Endothelial cell of umbilical vein (primary cell): ENCODE measurements around the gene ADGRB2. TPM values are rescaled to one million over a fixed set of nuclear protein-coding genes. Genes with fewer than 3 reads are reported as not detected.

Experiments
- BruUV-seq: library from RNA; stranded (reverse); fragments of 400-500 nt; replicated peaks from 2 replicates; lab custom pipeline; 2021; lab: Mats Ljungman, UMichigan
- CTCF ChIA-PET: fragments of 300-600, 350-600 bp; sonication (Branson Sonifier 250); formaldehyde crosslinking; loops from one replicate; lab custom pipeline; 2021; ENCODE audit warnings: antibody characterized with exemption, inconsistent platforms; lab: Charles Lee
- POLR2A ChIA-PET: fragments of 300-600, 350-600 bp; sonication (Branson Sonifier 250); formaldehyde crosslinking; loops from one replicate; lab custom pipeline; 2021; ENCODE audit warnings: antibody characterized with exemption, inconsistent platforms; lab: Charles Lee
- DNase-seq: peaks from one replicate; pipeline ENCODE4 v3.0.0-alpha.2; 2011; ENCODE audit warnings: low read depth, low spot score
- FAIRE-seq: peaks from 2 replicates; lab custom pipeline; 2011; peaks lifted over from hg19 to GRCh38; lab: Jason Lieb, UNC
- H2AFZ ChIP-seq: 2 replicates; pipeline ENCODE4 v1.6.0; 2012; ENCODE audit warnings: low read depth, low read length, control low read depth, inconsistent platforms
- H3K27ac ChIP-seq: 2 replicates; pipeline ENCODE4 v1.5.1; 2011; ENCODE audit warnings: low read depth, mild to moderate bottlenecking, control low read depth, low read length, moderate library complexity; ENCODE audit not compliant: insufficient read depth
- H3K27me3 ChIP-seq, 2 experiments: 2 replicates each; pipeline versions ENCODE4 v1.6.0 to v1.6.1; 2011; ENCODE audit warnings: low read length in 2 of 2, mixed read lengths in 1 of 2; ENCODE audit not compliant: control insufficient read depth in 2 of 2, insufficient read depth in 2 of 2
- H3K36me3 ChIP-seq, 2 experiments: 2 replicates in 1 of 2; 3 replicates in 1 of 2; pipeline ENCODE4 v1.5.1; 2011; ENCODE audit warnings: low read length in 2 of 2, mild to moderate bottlenecking in 1 of 2, moderate library complexity in 1 of 2; ENCODE audit not compliant: control insufficient read depth in 2 of 2, insufficient read depth in 2 of 2; ENCODE audit errors: extremely low read depth in 1 of 2
- H3K4me1 ChIP-seq: 3 replicates; pipeline ENCODE4 v1.5.1; 2011; ENCODE audit warnings: mild to moderate bottlenecking, low read length; ENCODE audit not compliant: control insufficient read depth, insufficient read depth; ENCODE audit errors: extremely low read depth
- H3K4me2 ChIP-seq: 2 replicates; pipeline ENCODE4 v1.6.1; 2011; ENCODE audit warnings: low read length, control low read depth, mixed read lengths; ENCODE audit not compliant: insufficient read depth
- H3K4me3 ChIP-seq, 3 experiments: fragments of 200-600 bp in 1 of 3; sonication (generic), shearing (Covaris generic) in 1 of 3; replicated peaks in 1 of 3; 2 replicates each; pipeline ENCODE4 v1.5.1; 2011 to 2016; ENCODE audit warnings: control low read depth in 3 of 3, low read length in 3 of 3, mild to moderate bottlenecking in 2 of 3, inconsistent platforms in 1 of 3, low read depth in 1 of 3, moderate library complexity in 1 of 3; ENCODE audit not compliant: insufficient read depth in 1 of 3
- H3K79me2 ChIP-seq: 2 replicates; pipeline ENCODE4 v1.6.0; 2012; ENCODE audit warnings: low read length, inconsistent platforms; ENCODE audit not compliant: control insufficient read depth, insufficient read depth
- H3K9ac ChIP-seq: replicated peaks from 2 replicates; pipeline ENCODE3; 2011; ENCODE audit warnings: low read length, control low read depth; ENCODE audit not compliant: insufficient read depth; ENCODE audit errors: extremely low read depth
- H3K9me1 ChIP-seq: replicated peaks from 3 replicates; pipeline ENCODE4 v1.6.0; 2011; ENCODE audit warnings: mild to moderate bottlenecking, low read length; ENCODE audit not compliant: control insufficient read depth, insufficient read depth; ENCODE audit errors: extremely low read depth
- H3K9me3 ChIP-seq: replicated peaks from 2 replicates; pipeline ENCODE4 v1.5.1; 2012; ENCODE audit warnings: low read length, inconsistent platforms; ENCODE audit not compliant: control insufficient read depth, insufficient read depth
- H4K20me1 ChIP-seq: replicated peaks from 2 replicates; pipeline ENCODE3; 2011; ENCODE audit warnings: mild to moderate bottlenecking, low read length; ENCODE audit not compliant: control insufficient read depth, insufficient read depth; ENCODE audit errors: extremely low read depth
- CTCF ChIP-seq, 2 donors: IDR thresholded peaks; 1 replicate in 1 of 2; 2 replicates in 1 of 2; pipeline ENCODE4 v1.5.1; 2011; ENCODE audit warnings: low read length in 2 of 2, mild to moderate bottlenecking in 2 of 2, moderate library complexity in 2 of 2, control low read depth in 1 of 2, inconsistent platforms in 1 of 2, low read depth in 1 of 2; ENCODE audit not compliant: insufficient read depth in 1 of 2; ENCODE audit errors: extremely low read depth in 1 of 2
- EZH2 ChIP-seq: IDR thresholded peaks from 2 replicates; pipeline ENCODE4 v1.6.1; 2012; ENCODE audit warnings: borderline replicate concordance, low read depth, mild to moderate bottlenecking, moderate library complexity, low read length, inconsistent platforms; ENCODE audit not compliant: severe bottlenecking
- dilution Hi-C: fragments of 300-500 bp; cut with MboI; formaldehyde crosslinking; loops from one replicate; pipeline ENCODE4 v1.15.0; 2019; ENCODE audit warnings: low sequenced_read_pairs; ENCODE audit not compliant: extremely low pct_ligation_motif_present
- intact Hi-C: fragments of 100-400 bp; cut with micrococcal nuclease; formaldehyde crosslinking; loops from one replicate; pipeline ENCODE4 v1.10.0; 2022
- polyA plus RNA-seq, 4 experiments: library from polyadenylated mRNA; depleted of rRNA in 3 of 4; stranded (reverse) in 3 of 4; unstranded in 1 of 4; fragments of >200 nt; gene quantifications; 2 replicates each; pipeline versions ENCODE4 v1.2.1 to v1.2.3, GENCODE V29; 2011 to 2012; ENCODE audit warnings: missing spikeins in 1 of 4
- total RNA-seq: library from RNA; stranded (reverse); gene quantifications from 2 replicates; pipeline ENCODE4 v1.2.3, GENCODE V29; 2021

The ADGRB2 gene
- total and polyA plus RNA-seq, 2 donors (not counting 3 experiments of a cell fraction or from before 2014, with no cell fraction given) = 1.3 to 1.5 TPM

GRCh38 chr1:31705080-31705866 lies 58.9 kb downstream of the ADGRB2 start:
- Histone ChIP-seq H3K9ac (no peak overlapping the region), H2AFZ (no peak overlapping the region), H3K9me1 (no peaks in the 10 kb centered on the region), H3K4me3 (no peak overlapping the region), H4K20me1 (no peaks in the 10 kb centered on the region), H3K9me3 (no peaks in the 10 kb centered on the region), H3K79me2 (no peaks in the 10 kb centered on the region), H3K27me3 (peaks cover 0 to 3% of the 10 kb centered on the region in 2 experiments), H3K4me2 (no peak overlapping the region), H3K4me1 (peaks cover 9% of the 10 kb centered on the region), H3K27ac (no peak overlapping the region), H3K36me3 (no peaks in the 10 kb centered on the region)
- intact Hi-C loops (loop anchor here (2.0 kb wide), 1 partner anchor 16 kb away; no protein-coding TSS in a partner anchor), dilution Hi-C loops (no loop called here)
- POLR2A ChIA-PET = interaction anchor here (0.6 kb wide), 1 partner anchor 9 kb away, joined by 3 read pairs; no protein-coding TSS in a partner anchor
- no peak for TF ChIP-seq EZH2
- peak; percentile 5 to 12 for TF ChIP-seq CTCF (IDR thresholded peaks at IDR 0.05; ENCODE audit: extremely low read depth in 1 of 2, insufficient read depth in 1 of 2, low read depth in 1 of 2, low read length in 2 of 2)
- CTCF ChIA-PET = interaction anchor here (0.6 to 6.2 kb wide), 14 partner anchors 9 to 149 kb away, joined by 3 to 46 read pairs (median 6); no protein-coding TSS in a partner anchor
- no TSS peak for BruUV-seq
- FAIRE-seq (peak; percentile 15), DNase-seq (no peak)
